ENCODE measurements around the gene STARD13.

Gene STARD13

GRCh38 chr13:33096886-33097605, 188.5 kb downstream of the STARD13 start:
- TF ChIP-seq CTCF (IDR thresholded peaks at IDR 0.05; ENCODE audit: control insufficient read depth, insufficient read depth, low read depth, low read length, missing control alignments): no peak
- no peak overlapping the region for H3K4me3 ChIP-seq (ENCODE audit: control insufficient read depth, low read depth, low read length)
- no peak for DNase-seq (ENCODE audit: low read depth)

- DNase-seq (ENCODE audit: low read depth): no peak
- H3K4me3 ChIP-seq (ENCODE audit: control insufficient read depth, low read depth, low read length): no peak overlapping the region
- no peak for TF ChIP-seq CTCF (IDR thresholded peaks at IDR 0.05; ENCODE audit: control insufficient read depth, insufficient read depth, low read depth, low read length, missing control alignments)
Observed at GRCh38 chr13:33092073-33092987, 193.2 kb downstream of the STARD13 start.

- no peak for DNase-seq (ENCODE audit: low read depth)
- TF ChIP-seq CTCF (IDR thresholded peaks at IDR 0.05; ENCODE audit: control insufficient read depth, insufficient read depth, low read depth, low read length, missing control alignments): no peak
- no peak overlapping the region for H3K4me3 ChIP-seq (ENCODE audit: control insufficient read depth, low read depth, low read length)
Observed at GRCh38 chr13:33091415-33091774, 194.2 kb downstream of the STARD13 start.

GRCh38 chr13:33090755-33091414, 194.7 kb downstream of the STARD13 start:
- no peak for TF ChIP-seq CTCF (IDR thresholded peaks at IDR 0.05; ENCODE audit: control insufficient read depth, insufficient read depth, low read depth, low read length, missing control alignments)
- no peak for DNase-seq (ENCODE audit: low read depth)
- H3K4me3 ChIP-seq (ENCODE audit: control insufficient read depth, low read depth, low read length): no peak overlapping the region

GRCh38 chr13:33089311-33089710, 196.2 kb downstream of the STARD13 start:
- no peak for TF ChIP-seq CTCF (IDR thresholded peaks at IDR 0.05; ENCODE audit: control insufficient read depth, insufficient read depth, low read depth, low read length, missing control alignments)
- H3K4me3 ChIP-seq (ENCODE audit: control insufficient read depth, low read depth, low read length): no peak overlapping the region
- DNase-seq (ENCODE audit: low read depth): no peak

- no peak for DNase-seq (ENCODE audit: low read depth)
- TF ChIP-seq CTCF (IDR thresholded peaks at IDR 0.05; ENCODE audit: control insufficient read depth, insufficient read depth, low read depth, low read length, missing control alignments): no peak
- H3K4me3 ChIP-seq (ENCODE audit: control insufficient read depth, low read depth, low read length): no peak overlapping the region
Observed at GRCh38 chr13:33087790-33088189, 197.8 kb downstream of the STARD13 start.
